Calu3 (cell line): ENCODE data around the gene FNDC3B. TPM values are rescaled to one million over a fixed set of nuclear protein-coding genes. Genes with fewer than 3 reads are reported as not detected.

ENCODE experiments used
- BruUV-seq: library from RNA; stranded (reverse); fragments of 400-500 nt; replicated peaks from 2 replicates; lab custom pipeline; 2021; lab: Mats Ljungman, UMichigan
- CTCF ChIA-PET: fragments of 300-600 bp; sonication (Branson Sonifier 250); formaldehyde crosslinking; loops from one replicate; lab custom pipeline; 2022; ENCODE audit warnings: antibody characterized with exemption; lab: Charles Lee
- DNase-seq: peaks from one replicate; pipeline ENCODE4 v3.0.0; 2022
- H3K27ac Mint-ChIP-seq: one replicate; pipeline ENCODE4 v1.8.0; 2022; ENCODE audit warnings: mixed read lengths; ENCODE audit not compliant: unreplicated experiment
- H3K27me3 Mint-ChIP-seq: one replicate; pipeline ENCODE4 v1.8.0; 2022; ENCODE audit warnings: mixed read lengths; ENCODE audit not compliant: unreplicated experiment
- H3K36me3 Mint-ChIP-seq: one replicate; pipeline ENCODE4 v1.8.0; 2022; ENCODE audit warnings: mild to moderate bottlenecking, moderate library complexity, mixed read lengths; ENCODE audit not compliant: insufficient read depth, unreplicated experiment
- H3K4me1 Mint-ChIP-seq: one replicate; pipeline ENCODE4 v1.8.0; 2022; ENCODE audit warnings: mild to moderate bottlenecking, low read depth, mixed read lengths; ENCODE audit not compliant: unreplicated experiment
- H3K4me3 Mint-ChIP-seq: one replicate; pipeline ENCODE4 v1.8.0; 2022; ENCODE audit warnings: mild to moderate bottlenecking, low read depth, moderate library complexity, mixed read lengths; ENCODE audit not compliant: unreplicated experiment
- H3K9me3 Mint-ChIP-seq: one replicate; pipeline ENCODE4 v1.8.0; 2022; ENCODE audit warnings: low read depth, mixed read lengths; ENCODE audit not compliant: unreplicated experiment
- CTCF ChIP-seq: fragments of 200-600 bp; IDR thresholded peaks from one replicate; pipeline ENCODE4 v1.8.0; 2022; ENCODE audit warnings: antibody characterized with exemption; ENCODE audit not compliant: unreplicated experiment
- intact Hi-C: fragments of 100-400 bp; cut with micrococcal nuclease; formaldehyde crosslinking; loops from one replicate; pipeline ENCODE4 v1.10.0; 2022; ENCODE audit not compliant: unreplicated experiment
- total RNA-seq: library from RNA; stranded (reverse); gene quantifications from 2 replicates; pipeline ENCODE4 v1.2.3, GENCODE V29; 2022

Gene FNDC3B
- total RNA-seq, 1 experiment from 2014 or later: 453 TPM

GRCh38 chr3:172102883-172103310 lies 63.5 kb downstream of the FNDC3B start:
- Mint-ChIP-seq H3K9me3 (no peaks in the 10 kb centered on the region), H3K36me3 (peaks cover 74% of the 10 kb centered on the region), H3K4me3 (peak overlapping the region; percentile 10), H3K27ac (peak overlapping the region; percentile 52), H3K27me3 (no peaks in the 10 kb centered on the region), H3K4me1 (peaks cover 95% of the 10 kb centered on the region)
- no peak for DNase-seq
- no TSS peak for BruUV-seq
- intact Hi-C loops: loop anchor here (10.0 kb wide), 1 partner anchor 458 kb away; no protein-coding TSS in a partner anchor
- TF ChIP-seq CTCF: no peak
- CTCF ChIA-PET: interaction anchor here (0.6 to 1.1 kb wide), 5 partner anchors 15 to 314 kb away, joined by 3 to 6 read pairs (median 3); no protein-coding TSS in a partner anchor

GRCh38 chr3:172103724-172104123 lies 64.3 kb downstream of the FNDC3B start:
- Mint-ChIP-seq H3K4me1 (peaks cover 95% of the 10 kb centered on the region), H3K9me3 (no peaks in the 10 kb centered on the region), H3K4me3 (no peak overlapping the region), H3K27ac (peak overlapping the region; percentile 52), H3K27me3 (no peaks in the 10 kb centered on the region), H3K36me3 (peaks cover 71% of the 10 kb centered on the region)
- no peak for TF ChIP-seq CTCF
- BruUV-seq: no TSS peak
- CTCF ChIA-PET: interaction anchor here (0.7 to 0.8 kb wide), 2 partner anchors 37 to 63 kb away, joined by 4 read pairs; no protein-coding TSS in a partner anchor
- intact Hi-C loops: loop anchor here (10.0 kb wide), 1 partner anchor 459 kb away; no protein-coding TSS in a partner anchor
- DNase-seq: no peak

GRCh38 chr3:172104471-172105072 lies 65.2 kb downstream of the FNDC3B start:
- TF ChIP-seq CTCF: no peak
- no peak overlapping the region for H3K4me3 Mint-ChIP-seq
- peaks cover 88% of the 10 kb centered on the region for H3K4me1 Mint-ChIP-seq
- intact Hi-C loops: loop anchor here (10.0 kb wide), 1 partner anchor 460 kb away; no protein-coding TSS in a partner anchor
- CTCF ChIA-PET: interaction anchor here (0.7 to 0.8 kb wide), 2 partner anchors 38 to 64 kb away, joined by 4 read pairs; no protein-coding TSS in a partner anchor
- H3K9me3 Mint-ChIP-seq: no peaks in the 10 kb centered on the region
- BruUV-seq: no TSS peak
- H3K36me3 Mint-ChIP-seq: peaks cover 62% of the 10 kb centered on the region
- no peaks in the 10 kb centered on the region for H3K27me3 Mint-ChIP-seq
- DNase-seq: no peak
- H3K27ac Mint-ChIP-seq: peak overlapping the region; percentile 25

- H3K27me3 Mint-ChIP-seq: no peaks in the 10 kb centered on the region
- intact Hi-C loops: loop anchor here (10.0 kb wide), 1 partner anchor 461 kb away; no protein-coding TSS in a partner anchor
- CTCF ChIA-PET: interaction anchor here (0.6 to 1.0 kb wide), 4 partner anchors 10 to 503 kb away, joined by 3 to 8 read pairs (median 3); no protein-coding TSS in a partner anchor
- peaks cover 68% of the 10 kb centered on the region for H3K36me3 Mint-ChIP-seq
- no peaks in the 10 kb centered on the region for H3K9me3 Mint-ChIP-seq
- H3K4me3 Mint-ChIP-seq: peak overlapping the region; percentile 11
- H3K4me1 Mint-ChIP-seq: peaks cover 86% of the 10 kb centered on the region
- H3K27ac Mint-ChIP-seq: peak overlapping the region; percentile 61
- TF ChIP-seq CTCF: no peak
- DNase-seq: no peak
- BruUV-seq: no TSS peak
Observed at GRCh38 chr3:172106037-172106954, 66.9 kb downstream of the FNDC3B start.
